Neural cell (in vitro differentiated cells): ENCODE data around the gene ALKBH8.
A peak's percentile ranks its signal among the peaks of the same experiment; 100 is the strongest.

Experiments
- CTCF ChIP-seq: fragments of 450-650 bp; IDR thresholded peaks from 2 replicates; pipeline ENCODE4 v1.5.1; 2014; ENCODE audit warnings: antibody characterized with exemption, mild to moderate bottlenecking, moderate library complexity; ENCODE audit not compliant: poor library complexity, severe bottlenecking
- EP300 ChIP-seq: fragments of 450-650 bp; conservative IDR thresholded peaks from 2 replicates; pipeline ENCODE4 v1.6.1; 2014; ENCODE audit warnings: antibody characterized with exemption, mild to moderate bottlenecking, moderate library complexity; ENCODE audit not compliant: poor library complexity, severe bottlenecking
- EZH2 ChIP-seq: fragments of 200-600, 300-800 bp; shearing (Covaris generic), sonication (generic); IDR thresholded peaks from 2 replicates; pipeline ENCODE4 v1.6.1; 2014; ENCODE audit warnings: antibody characterized with exemption, low read length, borderline replicate concordance, mild to moderate bottlenecking; ENCODE audit not compliant: insufficient read depth, poor library complexity, severe bottlenecking
- MXI1 ChIP-seq: fragments of 450-650 bp; conservative IDR thresholded peaks from 2 replicates; pipeline ENCODE4 v1.6.1; 2014; ENCODE audit warnings: antibody characterized with exemption, mild to moderate bottlenecking; ENCODE audit not compliant: poor library complexity, severe bottlenecking
- POLR2AphosphoS5 ChIP-seq: IDR thresholded peaks from 2 replicates; pipeline ENCODE4 v1.6.1; 2012
- RAD21 ChIP-seq: fragments of 450-650 bp; conservative IDR thresholded peaks from 2 replicates; pipeline ENCODE4 v1.6.1; 2014; ENCODE audit warnings: antibody characterized with exemption, mild to moderate bottlenecking, moderate library complexity
- REST ChIP-seq: IDR thresholded peaks from 2 replicates; pipeline ENCODE4 v1.6.1; 2012; ENCODE audit warnings: borderline replicate concordance
- SMC3 ChIP-seq: fragments of 450-650 bp; conservative IDR thresholded peaks from 2 replicates; pipeline ENCODE4 v1.6.1; 2014; ENCODE audit warnings: antibody characterized with exemption, mild to moderate bottlenecking, moderate library complexity; ENCODE audit not compliant: poor library complexity
- TAF1 ChIP-seq: IDR thresholded peaks from 2 replicates; pipeline ENCODE4 v1.6.1; 2012; ENCODE audit warnings: low read depth

- TF ChIP-seq CTCF (no peak), RAD21 (no peak), POLR2AphosphoS5 (no peak), EZH2 (no peak), SMC3 (no peak), REST (no peak), EP300 (peak; percentile 18), MXI1 (peak; percentile 26), TAF1 (peak; percentile 31)
Measured at GRCh38 chr11:107591378-107592230, 26.1 kb upstream of the ALKBH8 start.
